GM12874 (cell line): ENCODE data around the gene ZNF584.

ENCODE experiments used
- TF ChIP-seq, protein P1 (sequence below): IDR thresholded peaks from 2 replicates; pipeline ENCODE4 v1.5.1; 2011; ENCODE audit warnings: low read depth, mild to moderate bottlenecking, control low read depth, low read length, moderate library complexity; ENCODE audit not compliant: insufficient read depth

Gene ZNF584

DNA sequence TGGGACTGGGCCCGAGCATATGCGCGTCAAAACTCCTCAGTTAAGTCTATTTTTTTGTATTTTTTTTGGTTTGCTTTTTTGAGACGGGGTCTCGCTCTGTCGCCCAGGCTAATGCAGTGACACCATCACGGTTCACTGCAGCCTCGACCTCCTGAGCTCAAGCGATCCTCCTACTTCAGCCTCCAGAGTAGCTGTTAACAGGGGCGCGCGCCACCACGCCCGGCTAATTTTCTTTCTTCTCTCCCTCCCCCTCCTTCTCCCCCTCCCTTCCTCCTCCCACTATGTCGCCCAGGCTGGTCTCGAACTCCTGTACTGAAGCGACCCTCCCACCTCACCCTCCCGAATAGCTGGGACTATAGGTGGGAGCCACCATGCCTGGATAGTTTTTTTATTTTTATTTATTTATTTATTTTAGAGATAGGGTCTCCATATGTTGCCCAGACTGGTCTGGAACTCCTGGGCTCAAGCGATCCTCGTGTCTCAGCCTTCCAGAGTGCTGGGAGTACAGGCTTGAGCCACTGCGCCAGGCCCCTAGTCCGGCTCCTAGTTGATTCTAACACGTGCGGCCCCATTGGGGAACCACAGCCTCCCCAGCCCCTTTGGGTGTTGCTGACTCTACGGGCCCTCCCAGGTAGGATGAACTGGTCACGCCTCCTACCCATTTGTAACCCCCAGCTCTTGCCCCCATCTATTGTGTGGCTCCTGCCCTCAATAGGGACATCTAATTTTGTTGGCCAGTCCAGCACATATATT is 26.8 kb upstream of the ZNF584 start:
- TF ChIP-seq, protein P1, sequence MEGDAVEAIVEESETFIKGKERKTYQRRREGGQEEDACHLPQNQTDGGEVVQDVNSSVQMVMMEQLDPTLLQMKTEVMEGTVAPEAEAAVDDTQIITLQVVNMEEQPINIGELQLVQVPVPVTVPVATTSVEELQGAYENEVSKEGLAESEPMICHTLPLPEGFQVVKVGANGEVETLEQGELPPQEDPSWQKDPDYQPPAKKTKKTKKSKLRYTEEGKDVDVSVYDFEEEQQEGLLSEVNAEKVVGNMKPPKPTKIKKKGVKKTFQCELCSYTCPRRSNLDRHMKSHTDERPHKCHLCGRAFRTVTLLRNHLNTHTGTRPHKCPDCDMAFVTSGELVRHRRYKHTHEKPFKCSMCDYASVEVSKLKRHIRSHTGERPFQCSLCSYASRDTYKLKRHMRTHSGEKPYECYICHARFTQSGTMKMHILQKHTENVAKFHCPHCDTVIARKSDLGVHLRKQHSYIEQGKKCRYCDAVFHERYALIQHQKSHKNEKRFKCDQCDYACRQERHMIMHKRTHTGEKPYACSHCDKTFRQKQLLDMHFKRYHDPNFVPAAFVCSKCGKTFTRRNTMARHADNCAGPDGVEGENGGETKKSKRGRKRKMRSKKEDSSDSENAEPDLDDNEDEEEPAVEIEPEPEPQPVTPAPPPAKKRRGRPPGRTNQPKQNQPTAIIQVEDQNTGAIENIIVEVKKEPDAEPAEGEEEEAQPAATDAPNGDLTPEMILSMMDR: no peak

DNA sequence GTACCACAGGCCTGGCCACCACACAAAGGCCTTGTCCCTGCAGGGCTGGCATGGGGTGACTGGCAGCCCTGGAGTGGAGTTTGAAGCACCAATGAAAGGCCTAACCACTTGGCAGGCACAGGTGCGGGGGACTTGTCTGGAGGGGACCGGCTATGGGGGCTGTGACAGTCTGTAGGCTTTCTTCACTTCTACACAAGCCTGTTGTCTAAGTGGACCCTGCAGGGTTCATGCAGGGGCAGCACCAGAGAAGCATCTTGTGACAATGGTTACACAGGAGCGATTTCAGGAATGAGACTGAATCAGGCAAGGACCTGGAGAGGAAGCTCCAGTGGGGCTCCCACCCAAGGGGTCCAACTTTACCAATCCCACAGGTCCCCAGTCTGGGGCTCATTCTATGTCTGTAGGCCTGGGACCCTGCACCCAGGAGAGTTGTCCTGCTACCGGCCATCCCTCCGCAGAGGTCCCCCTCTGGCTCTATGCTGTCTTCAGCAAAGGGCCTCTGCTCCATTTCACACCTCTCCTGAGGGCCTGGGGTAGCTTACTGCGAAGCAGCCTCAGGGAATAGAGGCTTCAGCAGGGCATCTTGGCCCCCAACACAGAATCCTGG is 25.3 kb upstream of the ZNF584 start:
- TF ChIP-seq, protein P1: no peak

DNA sequence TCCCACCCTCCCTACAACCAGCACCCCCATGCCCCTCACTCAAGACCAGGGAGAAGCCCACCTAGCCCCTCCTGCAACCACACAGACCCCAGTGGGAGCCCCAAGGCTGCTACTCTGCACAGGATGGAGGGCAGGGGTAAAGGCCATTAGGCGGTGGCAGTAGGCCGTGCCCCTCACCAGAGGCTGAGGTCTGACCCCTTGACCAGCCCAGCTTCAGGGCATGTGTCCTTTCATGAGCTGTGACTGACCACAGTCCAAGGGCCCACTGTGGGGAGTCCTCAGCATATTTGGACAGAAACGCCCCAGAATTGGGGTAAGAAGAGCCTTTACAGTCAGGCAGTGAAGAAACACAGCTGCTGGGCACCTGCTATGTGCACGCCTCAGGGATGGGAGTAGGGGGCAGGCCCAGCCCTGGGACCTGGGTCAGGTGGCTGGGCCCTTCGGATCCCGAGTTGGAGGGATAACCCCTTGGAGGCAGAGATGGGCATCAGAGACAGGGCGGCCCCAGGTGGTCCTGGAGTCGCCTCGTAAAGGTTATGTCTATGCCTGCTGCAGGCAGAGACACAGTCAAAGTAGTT is 23.0 kb upstream of the ZNF584 start:
- TF ChIP-seq, protein P1: no peak

DNA sequence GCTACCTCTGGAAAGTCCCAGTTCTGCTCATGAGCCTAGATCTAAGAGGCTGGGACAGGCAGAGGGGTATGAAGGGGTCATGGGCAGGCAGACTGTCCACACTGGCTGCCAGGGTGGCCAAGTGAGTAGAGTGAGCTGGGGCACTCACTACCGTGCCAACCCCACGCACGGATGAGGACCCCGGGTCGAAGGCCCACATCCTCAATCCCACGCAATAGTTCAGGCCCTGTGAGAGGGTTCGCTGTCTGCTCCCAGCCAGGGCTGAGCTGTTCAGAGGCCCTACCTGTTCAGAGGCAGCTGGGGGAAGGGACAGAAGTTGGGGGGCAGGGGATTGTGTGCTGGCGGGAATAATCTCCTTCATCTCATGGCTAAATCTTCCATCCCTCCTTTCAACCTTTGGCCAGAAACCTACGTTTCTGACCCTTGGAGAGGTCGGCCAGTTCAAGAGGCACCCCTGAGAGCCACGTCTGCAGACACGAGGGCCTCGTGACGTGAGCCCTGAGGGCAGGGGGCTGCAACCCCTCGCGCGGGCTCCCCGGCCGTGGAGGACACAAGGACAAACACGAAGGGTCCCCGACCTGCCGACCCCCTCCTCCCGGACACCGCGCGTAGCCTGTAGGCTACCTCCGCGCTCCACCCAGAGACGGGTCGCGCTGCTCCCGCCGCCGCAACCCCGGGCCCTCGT is 22.4 kb upstream of the ZNF584 start:
- TF ChIP-seq, protein P1: no peak

DNA sequence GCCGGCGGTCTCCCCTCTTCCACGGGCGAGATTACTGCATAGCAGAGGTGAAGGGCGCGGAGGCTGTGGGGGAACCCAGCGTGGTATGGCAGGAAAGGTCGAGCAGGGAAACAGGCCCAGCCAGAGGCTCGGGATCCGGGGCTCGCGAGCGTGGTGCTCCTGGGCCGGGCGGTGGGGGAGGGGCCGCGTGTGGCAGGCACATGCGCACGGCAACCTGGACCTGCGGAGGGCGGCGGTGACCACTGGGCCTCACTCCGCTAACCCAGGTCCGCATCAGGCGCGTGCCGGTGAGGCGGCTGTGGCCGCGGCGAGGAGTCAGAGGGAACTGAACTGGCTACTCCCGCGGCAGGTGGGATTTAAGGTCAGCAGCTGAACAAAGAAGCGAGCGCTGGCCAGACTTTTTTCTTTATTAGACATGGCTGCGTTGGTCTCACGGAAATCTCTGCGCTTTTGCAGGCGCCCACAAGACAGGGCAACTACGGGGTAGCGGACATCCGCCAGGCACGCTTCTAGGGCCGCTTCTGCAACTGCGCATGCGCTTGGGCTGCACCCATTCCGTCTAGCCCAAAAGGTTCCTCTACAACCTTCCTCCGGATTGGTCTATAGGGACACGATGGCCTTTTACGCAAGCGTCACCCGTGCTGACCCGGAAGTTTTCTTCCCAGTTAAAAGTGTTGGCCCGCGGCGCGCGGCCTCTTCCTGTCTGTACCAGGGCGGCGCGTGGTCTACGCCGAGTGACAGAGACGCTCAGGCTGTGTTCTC is 21.7 kb upstream of the ZNF584 start, which contains the start of gene RPS5:
Gene RPS5 (plus strand): TSS at position 694 of the 762 bp plus-strand sequence. CDS start 869 bp downstream, outside the sequence.
- TF ChIP-seq, protein P1: no peak

DNA sequence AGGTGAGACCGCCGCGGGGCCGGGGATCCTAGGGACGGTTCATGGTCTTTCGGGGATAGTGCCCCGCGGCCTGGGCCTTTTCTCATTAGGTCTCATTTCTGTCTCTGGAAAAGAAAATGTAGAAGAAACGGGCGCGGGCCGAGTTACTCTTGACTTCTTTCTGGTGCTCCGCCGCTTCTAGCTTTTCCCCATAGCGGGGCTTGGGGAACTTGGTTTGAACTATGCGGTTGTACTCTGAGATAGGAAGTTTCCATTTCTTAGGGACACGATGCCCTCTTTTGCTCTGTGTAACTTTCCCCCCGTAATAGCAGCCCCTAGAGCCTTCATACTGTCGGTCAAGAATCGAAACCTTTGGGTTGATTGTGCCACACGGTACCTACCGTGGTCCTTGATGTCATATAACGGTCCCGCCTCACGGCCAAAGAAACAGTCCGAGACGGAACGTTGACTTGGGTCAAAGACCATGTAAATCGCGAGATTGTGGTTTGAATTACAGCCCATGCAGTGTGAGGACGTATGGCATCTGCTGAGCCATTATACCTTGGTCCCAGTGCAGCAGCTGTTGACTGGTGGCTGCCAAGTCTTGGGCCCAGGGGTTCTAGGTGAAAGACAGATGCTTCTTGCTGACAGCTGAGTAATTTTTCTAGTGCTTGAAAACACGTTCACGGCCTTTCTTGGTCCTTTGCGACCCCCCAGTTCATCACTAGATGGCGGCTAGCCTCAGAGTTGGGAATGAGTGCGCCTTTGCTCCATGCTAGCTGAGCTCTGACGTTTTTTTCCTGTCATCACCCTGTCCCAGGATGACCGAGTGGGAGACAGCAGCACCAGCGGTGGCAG is 20.9 kb upstream of the ZNF584 start:
- TF ChIP-seq, protein P1: no peak
